Stimulated activated CD4-positive, alpha-beta T cell treated with anti-CD3 and anti-CD28 coated beads, Interleukin-4, amount 100 ng/mL, for 1 hour (primary cell): ENCODE measurements around the gene DLX2.

ENCODE experiments used
- DNase-seq: peaks from one replicate; pipeline ENCODE4 v3.0.0-alpha.2; 2020

DLX2 gene

GRCh38 chr2:172107690-172108586 is 5.2 kb upstream of the DLX2 start:
- DNase-seq = no peak

- no peak for DNase-seq
These were observed 3.6 kb upstream of the DLX2 start for GRCh38 chr2:172106108-172106961.

GRCh38 chr2:172105471-172106107 is 2.9 kb upstream of the DLX2 start:
- DNase-seq = no peak

GRCh38 chr2:172103471-172104272 is 972 bp upstream of the DLX2 start:
- DNase-seq = peak; percentile 71

GRCh38 chr2:172101821-172102390 is 794 bp downstream of the DLX2 start:
- no peak for DNase-seq

- DNase-seq = no peak
These were observed 1.5 kb downstream of the DLX2 start for GRCh38 chr2:172100935-172101820.

GRCh38 chr2:172100080-172100934 is 2.4 kb downstream of the DLX2 start:
- DNase-seq = no peak

- DNase-seq = no peak
These were observed 3.1 kb downstream of the DLX2 start for GRCh38 chr2:172099472-172100079.

GRCh38 chr2:172098650-172099471 is 3.8 kb downstream of the DLX2 start:
- DNase-seq = peak; percentile 52

- DNase-seq = no peak
These were observed 4.4 kb downstream of the DLX2 start for GRCh38 chr2:172098287-172098649.

- DNase-seq = no peak
These were observed 5.1 kb downstream of the DLX2 start for GRCh38 chr2:172097557-172098131.

GRCh38 chr2:172096626-172097547 is 5.8 kb downstream of the DLX2 start:
- no peak for DNase-seq

- DNase-seq = no peak
These were observed 6.6 kb downstream of the DLX2 start for GRCh38 chr2:172095905-172096625.

GRCh38 chr2:172095146-172095904 is 7.4 kb downstream of the DLX2 start:
- peak; percentile 61 for DNase-seq

GRCh38 chr2:172094294-172095145 is 8.2 kb downstream of the DLX2 start:
- DNase-seq = no peak
